Thyroid gland (tissue), 4 donors: ENCODE data around the gene CALB2. TPM values are rescaled to one million over a fixed set of nuclear protein-coding genes. Genes with fewer than 3 reads are reported as not detected.
A peak's percentile ranks its signal among the peaks of the same experiment; 100 is the strongest.

Source experiments
- DNase-seq, 2 donors: peaks; one replicate each; pipeline ENCODE4 v3.0.0-alpha.2; 2019
- H3K27ac ChIP-seq, 3 donors: fragments of 200-600 bp; sonication (generic); 1 replicate in 2 of 3; 2 replicates in 1 of 3; pipeline ENCODE4 v1.5.1; 2016 to 2019; ENCODE audit warnings: mild to moderate bottlenecking in 1 of 3, moderate library complexity in 1 of 3
- H3K27me3 ChIP-seq: fragments of 200-600 bp; sonication (generic); one replicate; pipeline ENCODE4 v1.5.1; 2019
- H3K36me3 ChIP-seq, 2 donors: fragments of 200-600 bp; sonication (generic); one replicate each; pipeline ENCODE4 v1.5.1; 2016 to 2019
- H3K4me1 ChIP-seq, 2 donors: fragments of 200-600 bp; sonication (generic); one replicate each; pipeline ENCODE4 v1.5.1; 2017 to 2019
- H3K4me3 ChIP-seq, 3 donors: fragments of 200-600 bp; sonication (generic); replicated peaks in 1 of 3; 1 replicate in 2 of 3; 2 replicates in 1 of 3; pipeline ENCODE4 v1.5.1; 2016; ENCODE audit warnings: mild to moderate bottlenecking in 1 of 3
- H3K9me3 ChIP-seq: fragments of 200-600 bp; sonication (generic); one replicate; pipeline ENCODE4 v1.5.1; 2017
- POLR2A ChIP-seq, 2 donors: fragments of 450-650 bp; IDR thresholded peaks; one replicate each; pipeline ENCODE4 v1.6.1; 2017; ENCODE audit warnings: antibody characterized with exemption in 2 of 2, mild to moderate bottlenecking in 2 of 2, moderate library complexity in 1 of 2
- WGBS, 2 donors: methylation state at CpG; one replicate each; pipeline ENCODE4 v1.1.5; 2017; 5-methylcytosine and 5-hydroxymethylcytosine counted together
- intact Hi-C: fragments of 100-400 bp; cut with DNase I; formaldehyde crosslinking; loops from one replicate; pipeline ENCODE4 v1.15.1; 2023
- total RNA-seq, 4 donors: library from RNA; depleted of rRNA; stranded (reverse); fragments of >200 nt; gene quantifications; one replicate each; pipeline ENCODE4 v1.2.3, GENCODE V29; 2016
- TF ChIP-seq, protein P1 (sequence below), 6 experiments: fragments of 200-600 bp in 3 of 6; fragments of 450-650 bp in 3 of 6; sonication (generic) in 3 of 6; IDR thresholded peaks; one replicate each; pipeline ENCODE4 v1.5.1; 2016 to 2019; ENCODE audit warnings: antibody characterized with exemption in 6 of 6, mild to moderate bottlenecking in 2 of 6, inconsistent platforms in 1 of 6, moderate library complexity in 1 of 6

Gene CALB2
- total RNA-seq, 4 donors from 2014 or later = 0.81 TPM; not detected in 3

DNA sequence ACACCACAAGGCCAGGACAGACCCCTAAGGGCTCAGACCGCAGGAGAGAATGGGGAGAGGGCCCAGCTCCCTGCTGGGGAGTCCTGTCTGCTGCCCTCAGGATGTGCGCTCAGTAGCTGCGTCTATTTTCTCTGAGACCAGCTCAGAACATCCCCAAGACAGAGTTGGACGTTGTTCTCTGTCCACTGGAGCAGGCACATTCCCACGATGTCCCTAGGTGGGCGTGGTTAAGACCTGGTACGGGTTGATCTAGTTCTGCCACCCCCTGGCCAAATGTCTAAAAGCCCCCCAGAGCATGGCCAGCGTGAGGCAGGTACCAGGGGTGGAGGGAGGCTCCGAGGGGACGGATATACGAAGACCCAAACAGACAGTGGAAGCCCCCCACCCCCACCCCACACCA lies 842 bp upstream of the CALB2 start:
- no peak overlapping the region for H3K4me3 ChIP-seq
- no peaks in the 10 kb centered on the region for H3K36me3 ChIP-seq
- no peak for TF ChIP-seq POLR2A (IDR thresholded peaks at IDR 0.05)
- peaks cover 8 to 11% of the 10 kb centered on the region in 2 donors for H3K4me1 ChIP-seq
- no peaks in the 10 kb centered on the region for H3K9me3 ChIP-seq
- no peak overlapping the region for H3K27ac ChIP-seq
- 12 to 25% methylated on average over 9 to 10 of the region's 11 CpGs for WGBS, 2 donors
- DNase-seq = peak in 1 of 2 donors; percentile 28
- intact Hi-C loops = no loop called here
- H3K27me3 ChIP-seq = peaks cover 5% of the 10 kb centered on the region

- Histone ChIP-seq H3K27me3 (peaks cover 5% of the 10 kb centered on the region), H3K36me3 (no peaks in the 10 kb centered on the region), H3K9me3 (no peaks in the 10 kb centered on the region), H3K27ac (no peak overlapping the region), H3K4me3 (no peak overlapping the region), H3K4me1 (peaks cover 8 to 11% of the 10 kb centered on the region in 2 donors)
- 86 to 92% methylated on average over 6 of the region's 6 CpGs for WGBS, 2 donors
- TF ChIP-seq POLR2A (IDR thresholded peaks at IDR 0.05) = no peak
- TF ChIP-seq, protein P1, sequence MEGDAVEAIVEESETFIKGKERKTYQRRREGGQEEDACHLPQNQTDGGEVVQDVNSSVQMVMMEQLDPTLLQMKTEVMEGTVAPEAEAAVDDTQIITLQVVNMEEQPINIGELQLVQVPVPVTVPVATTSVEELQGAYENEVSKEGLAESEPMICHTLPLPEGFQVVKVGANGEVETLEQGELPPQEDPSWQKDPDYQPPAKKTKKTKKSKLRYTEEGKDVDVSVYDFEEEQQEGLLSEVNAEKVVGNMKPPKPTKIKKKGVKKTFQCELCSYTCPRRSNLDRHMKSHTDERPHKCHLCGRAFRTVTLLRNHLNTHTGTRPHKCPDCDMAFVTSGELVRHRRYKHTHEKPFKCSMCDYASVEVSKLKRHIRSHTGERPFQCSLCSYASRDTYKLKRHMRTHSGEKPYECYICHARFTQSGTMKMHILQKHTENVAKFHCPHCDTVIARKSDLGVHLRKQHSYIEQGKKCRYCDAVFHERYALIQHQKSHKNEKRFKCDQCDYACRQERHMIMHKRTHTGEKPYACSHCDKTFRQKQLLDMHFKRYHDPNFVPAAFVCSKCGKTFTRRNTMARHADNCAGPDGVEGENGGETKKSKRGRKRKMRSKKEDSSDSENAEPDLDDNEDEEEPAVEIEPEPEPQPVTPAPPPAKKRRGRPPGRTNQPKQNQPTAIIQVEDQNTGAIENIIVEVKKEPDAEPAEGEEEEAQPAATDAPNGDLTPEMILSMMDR (IDR thresholded peaks at IDR 0.05) = no peak
- intact Hi-C loops = no loop called here
- DNase-seq = no peak
Observed at GRCh38 chr16:71359431-71359830, 908 bp downstream of the CALB2 start.

DNA sequence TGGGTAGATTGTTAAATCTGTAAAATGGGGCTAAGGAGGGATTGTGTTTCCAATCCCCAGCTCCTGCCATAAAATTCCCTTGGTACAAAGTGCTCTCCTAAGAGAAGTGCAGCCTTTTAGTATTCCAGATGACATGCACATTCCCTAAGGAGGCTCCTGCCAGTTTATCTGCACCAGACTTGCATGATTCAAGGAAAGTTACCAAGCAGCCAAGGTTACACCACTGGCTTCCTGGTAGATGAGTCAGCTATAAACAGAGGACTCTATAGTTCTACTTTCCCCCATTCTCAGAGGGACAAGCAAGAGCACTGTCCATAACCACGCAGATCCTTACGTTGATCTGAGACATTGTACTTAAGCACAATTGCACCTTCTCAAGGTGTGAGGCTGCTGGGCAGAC lies 1.9 kb downstream of the CALB2 start:
- Histone ChIP-seq H3K27ac (no peak overlapping the region), H3K4me1 (peaks cover 8 to 11% of the 10 kb centered on the region in 2 donors), H3K36me3 (no peaks in the 10 kb centered on the region), H3K4me3 (no peak overlapping the region), H3K27me3 (peaks cover 5% of the 10 kb centered on the region), H3K9me3 (no peaks in the 10 kb centered on the region)
- WGBS, 2 donors = 83 to 91% methylated on average over 2 of the region's 2 CpGs
- intact Hi-C loops = no loop called here
- TF ChIP-seq, protein P1 (IDR thresholded peaks at IDR 0.05) = no peak
- no peak for TF ChIP-seq POLR2A (IDR thresholded peaks at IDR 0.05)
- no peak for DNase-seq

DNA sequence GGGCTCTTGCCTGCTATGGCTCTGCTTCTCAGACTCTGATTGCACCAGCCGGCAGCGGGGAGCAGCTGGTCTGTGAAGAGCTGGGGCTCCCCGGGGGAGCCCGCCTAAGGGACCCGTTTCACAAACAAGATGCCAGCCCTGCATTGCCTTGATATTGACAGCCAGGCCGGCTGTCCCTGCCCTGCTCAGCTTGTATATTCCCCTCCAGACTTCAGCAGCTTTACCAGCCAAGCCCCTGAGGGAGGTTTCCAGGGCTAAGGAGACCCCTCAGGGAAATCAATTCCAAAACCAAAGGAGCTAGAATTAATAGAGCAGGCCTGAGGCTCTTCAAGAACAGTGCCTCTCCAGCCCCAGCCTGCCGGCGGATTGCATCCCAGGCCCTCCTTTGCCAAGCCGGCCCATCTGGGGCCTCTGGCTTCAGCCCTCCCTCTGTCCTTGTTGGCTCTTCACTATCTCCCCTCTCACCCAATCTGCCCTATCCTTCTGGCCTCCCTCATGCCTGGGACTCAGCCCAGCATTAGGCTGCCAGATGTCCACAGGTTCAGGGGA lies 5.7 kb downstream of the CALB2 start:
- no peak overlapping the region for H3K27ac ChIP-seq
- DNase-seq = no peak
- peaks cover 5% of the 10 kb centered on the region for H3K27me3 ChIP-seq
- intact Hi-C loops = no loop called here
- no peak for TF ChIP-seq POLR2A (IDR thresholded peaks at IDR 0.05)
- TF ChIP-seq, protein P1 (IDR thresholded peaks at IDR 0.05) = no peak
- H3K4me3 ChIP-seq = no peak overlapping the region
- no peaks in the 10 kb centered on the region for H3K4me1 ChIP-seq
- H3K36me3 ChIP-seq = no peaks in the 10 kb centered on the region
- H3K9me3 ChIP-seq = no peaks in the 10 kb centered on the region
- 36 to 63% methylated on average over 4 to 9 of the region's 9 CpGs for WGBS, 2 donors

GRCh38 chr16:71365021-71365420 lies 6.5 kb downstream of the CALB2 start:
- WGBS, 2 donors = 75 to 76% methylated on average over 10 of the region's 10 CpGs
- no peaks in the 10 kb centered on the region for H3K27me3 ChIP-seq

More at GRCh38 chr16:71365021-71365420, 6.5 kb downstream of the CALB2 start:
- Histone ChIP-seq H3K36me3 (no peaks in the 10 kb centered on the region), H3K9me3 (no peaks in the 10 kb centered on the region), H3K4me1 (no peaks in the 10 kb centered on the region), H3K4me3 (no peak overlapping the region), H3K27ac (no peak overlapping the region)
- intact Hi-C loops = no loop called here
- TF ChIP-seq, protein P1 (IDR thresholded peaks at IDR 0.05) = no peak
- no peak for TF ChIP-seq POLR2A (IDR thresholded peaks at IDR 0.05)
- no peak for DNase-seq
